Psoas muscle (tissue), 8 donors: Measurements from ENCODE around the gene PDE4D. TPM values are rescaled to one million over a fixed set of nuclear protein-coding genes. Genes with fewer than 3 reads are reported as not detected.

Experiments
- ATAC-seq, 4 donors: fragments of 200-7000 bp; cut with Tn5 transposase; one replicate each; pipeline ENCODE4 v1.9.1; 2020; ENCODE audit warnings: moderate library complexity in 3 of 4, mild to moderate bottlenecking in 2 of 4
- DNase-seq, 2 donors: peaks; one replicate each; pipeline ENCODE4 v3.0.0-alpha.2; 2020
- H3K27ac ChIP-seq: fragments of 200-600 bp; one replicate; pipeline ENCODE4 v1.8.0; 2022
- H3K27me3 ChIP-seq, 3 donors: fragments of 200-600 bp in 1 of 3; one replicate each; pipeline versions ENCODE4 v1.6.1 to v1.8.0; 2013 to 2022; ENCODE audit warnings: low read length in 2 of 3, mild to moderate bottlenecking in 2 of 3, moderate library complexity in 1 of 3; ENCODE audit not compliant: insufficient read depth in 3 of 3
- H3K36me3 ChIP-seq, 2 donors: fragments of 200-600 bp in 1 of 2; one replicate each; pipeline versions ENCODE4 v1.6.1 to v1.8.0; 2013 to 2022; ENCODE audit warnings: low read depth in 1 of 2, mild to moderate bottlenecking in 1 of 2, moderate library complexity in 1 of 2; ENCODE audit not compliant: insufficient read depth in 1 of 2
- H3K4me1 ChIP-seq: fragments of 200-600 bp; one replicate; pipeline ENCODE4 v1.8.0; 2022
- H3K4me3 ChIP-seq: fragments of 200-600 bp; one replicate; pipeline ENCODE4 v1.8.0; 2022; ENCODE audit warnings: mild to moderate bottlenecking
- H3K9me3 ChIP-seq: fragments of 200-600 bp; one replicate; pipeline ENCODE4 v1.8.0; 2022
- WGBS, 3 donors: extraction: QIAGEN DNeasy Blood & Tissue Kit; methylation state at CpG; one replicate each; pipeline versions ENCODE4 v1.1.6 to v1.1.7; 2013; 5-methylcytosine and 5-hydroxymethylcytosine counted together
- intact Hi-C, 2 donors: fragments of 100-400 bp; cut with DNase I; formaldehyde crosslinking; loops; one replicate each; pipeline versions ENCODE4 v1.11.0 to v1.14.2; 2022
- polyA plus RNA-seq, 3 donors: library from polyadenylated mRNA; stranded (reverse); fragments of 200-250 nt; gene quantifications; one replicate each; pipeline ENCODE4 v1.2.3, GENCODE V29; 2013
- total RNA-seq, 4 donors: library from RNA; stranded (reverse); fragmentation: NEBNext Ultra II Directional in 2 of 4; extraction: Animal tissue kit (Norgen Biotek cat#: 25700) in 2 of 4; gene quantifications; one replicate each; pipeline versions ENCODE4 v1.2.1 to v1.2.4, GENCODE V29; 2021 to 2023
- TF ChIP-seq, protein P1 (sequence below): fragments of 200-600 bp; IDR thresholded peaks from one replicate; pipeline ENCODE4 v1.8.0; 2022; ENCODE audit warnings: antibody characterized with exemption
- donor health status: healthy with polysubstance abuse.
- donor health status: DM: no; HTN: no; CAD: no; lungs with moderate emphysema.
- donor health status: Bipolar disorder and iron deficiency.
- donor health status: healthy.
- donor health status: DM: yes; HTN: yes; CAD: no.
- donor health status: DM: no; HTN: no; CAD: no.
- donor health status: DM: no; HTN: no; CAD: no.
- donor health status: DM: yes; HTN: yes; CAD: no.

PDE4D gene
- total and polyA plus RNA-seq, 7 donors = 42.6 to 283 (median 88.7) TPM

DNA sequence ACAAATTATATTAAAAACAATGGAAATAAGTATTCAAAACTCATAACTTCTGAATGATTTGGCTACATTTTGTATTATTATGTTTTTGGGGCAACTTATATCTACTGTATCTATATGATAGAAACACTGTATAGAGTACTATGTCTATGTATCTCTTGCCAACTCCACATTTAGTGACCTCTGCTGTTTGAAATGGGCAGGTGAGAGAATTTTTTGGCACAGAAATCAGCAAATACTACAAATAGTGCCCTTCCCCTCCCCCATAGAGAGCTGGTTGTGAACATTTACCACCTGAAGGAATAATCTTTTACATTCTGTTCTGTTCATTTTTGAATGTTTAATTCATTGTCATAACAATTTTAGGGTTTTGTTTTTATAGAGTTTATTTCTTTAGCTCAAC, 545.3 kb downstream of the PDE4D start:
- TF ChIP-seq, protein P1, sequence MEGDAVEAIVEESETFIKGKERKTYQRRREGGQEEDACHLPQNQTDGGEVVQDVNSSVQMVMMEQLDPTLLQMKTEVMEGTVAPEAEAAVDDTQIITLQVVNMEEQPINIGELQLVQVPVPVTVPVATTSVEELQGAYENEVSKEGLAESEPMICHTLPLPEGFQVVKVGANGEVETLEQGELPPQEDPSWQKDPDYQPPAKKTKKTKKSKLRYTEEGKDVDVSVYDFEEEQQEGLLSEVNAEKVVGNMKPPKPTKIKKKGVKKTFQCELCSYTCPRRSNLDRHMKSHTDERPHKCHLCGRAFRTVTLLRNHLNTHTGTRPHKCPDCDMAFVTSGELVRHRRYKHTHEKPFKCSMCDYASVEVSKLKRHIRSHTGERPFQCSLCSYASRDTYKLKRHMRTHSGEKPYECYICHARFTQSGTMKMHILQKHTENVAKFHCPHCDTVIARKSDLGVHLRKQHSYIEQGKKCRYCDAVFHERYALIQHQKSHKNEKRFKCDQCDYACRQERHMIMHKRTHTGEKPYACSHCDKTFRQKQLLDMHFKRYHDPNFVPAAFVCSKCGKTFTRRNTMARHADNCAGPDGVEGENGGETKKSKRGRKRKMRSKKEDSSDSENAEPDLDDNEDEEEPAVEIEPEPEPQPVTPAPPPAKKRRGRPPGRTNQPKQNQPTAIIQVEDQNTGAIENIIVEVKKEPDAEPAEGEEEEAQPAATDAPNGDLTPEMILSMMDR = peak; percentile 4
- Histone ChIP-seq H3K27ac (no peak overlapping the region), H3K36me3 (no peaks in the 10 kb centered on the region), H3K4me1 (peaks cover 86% of the 10 kb centered on the region), H3K9me3 (no peaks in the 10 kb centered on the region), H3K4me3 (peak overlapping the region; percentile 17), H3K27me3 (no peaks in the 10 kb centered on the region)
- intact Hi-C loops = no loop called here
- ATAC-seq (no peak), DNase-seq (no peak)

DNA sequence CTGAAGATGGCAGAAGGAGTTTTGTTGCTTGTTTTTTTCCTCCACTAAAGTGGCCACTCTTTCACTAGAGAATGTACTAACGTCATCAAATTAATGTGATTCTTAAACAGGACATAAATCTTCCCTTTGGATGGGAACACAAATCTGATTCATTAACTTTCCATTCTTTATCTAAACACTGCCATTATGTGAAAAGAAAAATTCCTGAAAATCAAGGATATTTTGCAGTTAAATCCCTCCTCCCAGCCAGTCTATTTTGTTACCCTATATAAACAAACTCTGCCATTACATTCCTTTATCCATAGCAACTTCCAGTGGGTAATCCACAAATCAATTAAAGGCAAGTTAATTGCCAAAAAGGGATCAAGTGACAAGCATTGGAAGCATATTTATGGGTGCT, 546.5 kb downstream of the PDE4D start:
- 19 to 49% (median 24%) methylated on average over 1 of the region's 1 CpG for WGBS, 3 donors
- H3K27me3 ChIP-seq = no peaks in the 10 kb centered on the region
- ATAC-seq = no peak
- no peaks in the 10 kb centered on the region for H3K9me3 ChIP-seq
- H3K4me1 ChIP-seq = peaks cover 75% of the 10 kb centered on the region
- TF ChIP-seq, protein P1 = no peak
- H3K4me3 ChIP-seq = peak overlapping the region; percentile 2
- intact Hi-C loops = no loop called here
- no peak for DNase-seq
- H3K27ac ChIP-seq = peak overlapping the region; percentile 47
- no peaks in the 10 kb centered on the region for H3K36me3 ChIP-seq

DNA sequence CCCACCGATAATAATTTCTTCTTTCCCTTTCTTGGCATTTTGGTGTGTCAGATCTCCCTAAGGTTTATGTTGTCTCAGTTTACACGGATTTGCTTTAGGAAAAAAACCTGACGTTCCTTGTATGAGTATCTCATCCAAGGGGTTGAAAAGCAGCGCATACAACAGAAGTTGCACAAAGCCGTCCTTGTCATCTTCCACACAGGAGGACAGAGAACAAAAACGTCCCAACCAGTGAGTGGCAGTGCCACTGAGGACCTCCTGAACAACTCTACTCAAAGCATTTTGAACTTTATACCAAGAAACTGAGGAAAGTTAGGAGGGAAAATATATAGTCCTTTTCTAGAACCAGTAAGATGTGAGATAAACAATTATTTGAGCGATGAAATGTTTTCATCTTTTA, 547.0 kb downstream of the PDE4D start:
- TF ChIP-seq, protein P1 = no peak
- Histone ChIP-seq H3K4me1 (peaks cover 74% of the 10 kb centered on the region), H3K27ac (peak overlapping the region; percentile 47), H3K27me3 (no peaks in the 10 kb centered on the region), H3K4me3 (peak overlapping the region; percentile 2), H3K36me3 (no peaks in the 10 kb centered on the region), H3K9me3 (no peaks in the 10 kb centered on the region)
- WGBS, 3 donors = 43 to 68% (median 45%) methylated on average over 7 of the region's 7 CpGs
- ATAC-seq (no peak), DNase-seq (no peak)
- intact Hi-C loops = no loop called here

DNA sequence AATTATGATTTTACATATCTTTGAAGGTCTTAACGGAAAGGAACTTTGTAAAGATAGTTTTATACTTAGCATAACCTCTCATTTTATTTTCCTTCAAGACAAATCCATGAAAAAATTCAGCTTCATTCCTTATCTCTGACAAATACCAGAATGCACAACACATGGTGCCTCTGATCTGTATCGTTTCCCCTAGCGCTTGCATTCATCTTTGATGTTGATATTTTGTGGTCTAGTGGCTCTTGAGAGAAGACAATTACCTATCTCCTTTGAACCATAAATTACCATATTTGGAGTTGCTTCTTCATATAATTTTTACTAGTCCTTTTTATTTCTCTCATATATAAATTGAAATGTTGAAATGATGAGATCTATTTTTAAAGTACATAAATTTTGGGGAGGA, 551.3 kb downstream of the PDE4D start:
- ATAC-seq = no peak

DNA sequence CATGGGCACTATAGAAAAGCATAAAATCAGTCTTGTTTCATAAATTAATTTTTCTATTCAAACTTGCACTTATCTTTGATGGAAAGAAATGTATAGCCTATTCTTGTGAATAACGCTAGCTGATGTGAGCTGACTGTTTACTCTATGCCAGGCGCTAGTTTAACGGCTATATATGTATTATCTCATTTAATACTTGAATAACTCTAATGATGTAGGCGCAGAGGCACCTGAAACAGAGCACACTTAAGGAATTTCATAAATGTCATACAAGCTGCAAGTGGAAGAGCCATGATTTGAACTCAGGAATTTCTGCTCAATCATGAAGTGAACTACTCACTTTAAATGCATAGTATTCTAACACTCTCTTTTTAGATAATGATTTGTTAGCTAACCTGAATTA, 551.8 kb downstream of the PDE4D start:
- ATAC-seq (no peak), DNase-seq (no peak)
- no peaks in the 10 kb centered on the region for H3K9me3 ChIP-seq
- H3K27me3 ChIP-seq = no peaks in the 10 kb centered on the region
- 96 to 99% (median 99%) methylated on average over 4 of the region's 4 CpGs for WGBS, 3 donors
- peaks cover 62% of the 10 kb centered on the region for H3K4me1 ChIP-seq
- peak overlapping the region; percentile 12 for H3K27ac ChIP-seq
- H3K4me3 ChIP-seq = no peak overlapping the region
- TF ChIP-seq, protein P1 = no peak
- intact Hi-C loops = no loop called here
- no peaks in the 10 kb centered on the region for H3K36me3 ChIP-seq

More for the DNA sequence above, 551.3 kb downstream of the PDE4D start:
- H3K4me1 ChIP-seq = peaks cover 63% of the 10 kb centered on the region
- intact Hi-C loops = no loop called here
- no peaks in the 10 kb centered on the region for H3K36me3 ChIP-seq
- DNase-seq = no peak
- TF ChIP-seq, protein P1 = no peak
- H3K27me3 ChIP-seq = no peaks in the 10 kb centered on the region
- WGBS, 3 donors = 83 to 87% (median 86%) methylated on average over 3 of the region's 3 CpGs
- no peaks in the 10 kb centered on the region for H3K9me3 ChIP-seq
- no peak overlapping the region for H3K4me3 ChIP-seq
- no peak overlapping the region for H3K27ac ChIP-seq
